Stimulated activated naive B cell treated with anti-CD40 and anti-IgM and Interleukin-4, amounts not matched to agents 10 μg/mL and 1 μg/mL and 100 μg/mL, for 72 hours (primary cell): ENCODE results near the gene TSPAN15.

Source experiments
- ATAC-seq, 2 donors: fragments of 150-1000 bp; cut with Tn5 transposase; replicated peaks; 2 replicates each; pipeline ENCODE4 v1.10.0; 2021; ENCODE audit warnings: moderate library complexity in 1 of 2
- DNase-seq: peaks from one replicate; pipeline ENCODE4 v3.0.0; 2021
- H3K27ac Mint-ChIP-seq: one replicate; pipeline ENCODE4 v1.8.0; 2022; ENCODE audit warnings: mild to moderate bottlenecking, mixed read lengths
- H3K27me3 Mint-ChIP-seq, 2 donors: one replicate each; pipeline ENCODE4 v1.8.0; 2022; ENCODE audit warnings: mixed read lengths in 2 of 2
- H3K36me3 Mint-ChIP-seq, 2 donors: one replicate each; pipeline ENCODE4 v1.8.0; 2022; ENCODE audit warnings: mixed read lengths in 2 of 2, mild to moderate bottlenecking in 1 of 2
- H3K4me1 Mint-ChIP-seq, 2 donors: one replicate each; pipeline ENCODE4 v1.8.0; 2022; ENCODE audit warnings: mixed read lengths in 2 of 2, mild to moderate bottlenecking in 1 of 2
- H3K4me3 Mint-ChIP-seq, 2 donors: one replicate each; pipeline ENCODE4 v1.8.0; 2022; ENCODE audit warnings: mild to moderate bottlenecking in 2 of 2, mixed read lengths in 2 of 2, moderate library complexity in 1 of 2
- H3K9me3 Mint-ChIP-seq, 2 donors: one replicate each; pipeline ENCODE4 v1.8.0; 2022; ENCODE audit warnings: mixed read lengths in 2 of 2, mild to moderate bottlenecking in 1 of 2

The TSPAN15 gene

DNA sequence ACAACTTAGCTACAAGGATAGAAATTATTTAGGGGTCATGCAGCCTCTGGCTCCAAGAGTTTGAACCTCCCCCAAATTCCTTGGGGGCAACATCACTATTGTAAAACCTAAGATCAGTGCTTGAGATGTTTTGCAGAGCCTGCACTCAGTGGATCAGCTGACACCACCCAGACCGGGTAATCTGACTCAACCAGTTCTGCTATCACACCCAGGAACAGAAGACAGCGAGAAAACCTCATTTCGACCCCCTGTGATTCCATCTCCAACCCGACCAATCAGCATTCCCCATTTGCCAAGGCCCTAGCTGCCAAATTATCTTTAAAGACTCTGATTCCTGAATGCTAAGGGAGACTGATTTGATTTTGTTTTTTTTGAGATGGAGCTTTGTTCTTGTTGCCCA, 39.8 kb upstream of the TSPAN15 start:
- H3K4me3 Mint-ChIP-seq, result no peak overlapping the region
- H3K9me3 Mint-ChIP-seq, result no peaks in the 10 kb centered on the region
- ATAC-seq (no peak), DNase-seq (no peak)
- no peak overlapping the region for H3K27ac Mint-ChIP-seq
- peaks cover 19 to 44% of the 10 kb centered on the region in 2 donors for H3K4me1 Mint-ChIP-seq
- no peaks in the 10 kb centered on the region for H3K36me3 Mint-ChIP-seq
- H3K27me3 Mint-ChIP-seq, result peaks cover 9 to 18% of the 10 kb centered on the region in 2 donors

DNA sequence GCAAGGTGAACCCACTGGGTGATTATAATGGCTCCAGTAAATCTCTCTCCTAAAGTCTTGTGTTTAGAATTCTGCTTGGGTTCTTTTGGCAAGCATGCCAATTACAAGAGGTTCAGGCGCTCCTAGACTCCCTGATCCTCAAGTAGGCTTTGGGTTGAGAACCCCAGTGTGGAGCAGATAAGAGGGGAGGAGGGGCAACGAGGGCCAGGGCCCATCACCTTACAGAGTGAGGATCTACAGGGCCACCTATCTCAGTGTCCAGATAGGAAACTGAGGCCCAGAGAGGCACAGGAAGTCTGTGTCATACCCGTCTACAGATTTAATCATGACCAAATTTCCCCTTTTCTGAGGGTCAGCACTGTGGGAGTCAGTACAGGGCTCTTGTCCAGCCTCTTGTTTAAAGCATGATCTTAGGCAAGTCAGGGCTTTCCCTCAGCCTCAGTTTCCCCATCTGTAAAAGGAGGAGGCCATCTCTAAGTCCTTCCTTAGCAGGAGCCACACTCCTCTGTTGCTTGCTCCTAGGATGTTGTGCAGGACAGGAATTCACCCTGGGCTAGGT, 39.0 kb upstream of the TSPAN15 start:
- no peak for ATAC-seq
- no peak for DNase-seq
- no peaks in the 10 kb centered on the region for H3K36me3 Mint-ChIP-seq
- H3K9me3 Mint-ChIP-seq, result no peaks in the 10 kb centered on the region
- H3K27me3 Mint-ChIP-seq, result peaks cover 11 to 18% of the 10 kb centered on the region in 2 donors
- no peak overlapping the region for H3K4me3 Mint-ChIP-seq
- no peak overlapping the region for H3K27ac Mint-ChIP-seq
- peaks cover 19 to 42% of the 10 kb centered on the region in 2 donors for H3K4me1 Mint-ChIP-seq

DNA sequence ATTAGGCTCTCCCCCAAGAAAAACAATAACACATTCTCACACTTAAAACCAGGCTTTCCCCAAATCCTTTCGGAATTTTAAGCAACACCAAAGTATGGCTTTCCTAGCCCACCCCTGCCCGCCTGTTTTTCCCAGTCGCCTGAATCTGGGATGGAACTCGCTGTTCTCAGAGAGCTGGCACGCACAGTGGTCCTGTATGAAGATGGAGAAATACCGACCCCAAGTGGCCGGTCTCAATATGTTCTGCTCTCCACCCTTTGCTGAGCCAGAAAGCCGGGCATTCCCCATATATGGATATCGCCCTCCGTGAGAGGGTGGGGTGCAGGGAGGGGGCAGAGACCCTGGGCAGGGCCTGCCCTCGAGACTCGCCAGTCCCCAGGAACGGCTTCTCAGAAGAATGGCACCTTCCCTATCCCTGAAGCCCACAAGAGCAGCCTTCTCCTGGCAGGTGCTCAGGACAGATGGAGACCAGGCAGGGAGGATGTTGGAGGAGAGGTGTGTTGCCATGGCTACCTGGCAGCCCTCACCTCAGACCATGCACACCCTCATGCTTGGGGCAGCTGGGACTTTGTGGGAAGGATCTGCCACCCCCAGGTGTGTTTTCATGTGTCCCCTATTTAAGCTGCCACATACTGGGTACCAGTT, 37.9 kb upstream of the TSPAN15 start:
- DNase-seq, result peak; percentile 20
- Mint-ChIP-seq H3K4me1 (peaks cover 14 to 33% of the 10 kb centered on the region in 2 donors), H3K4me3 (no peak overlapping the region), H3K27ac (peak overlapping the region; percentile 51), H3K36me3 (no peaks in the 10 kb centered on the region), H3K9me3 (no peaks in the 10 kb centered on the region), H3K27me3 (peaks cover 11 to 18% of the 10 kb centered on the region in 2 donors)
- no peak for ATAC-seq

GRCh38 chr10:69414036-69415018, 36.9 kb upstream of the TSPAN15 start:
- ATAC-seq (no peak), DNase-seq (no peak)
- no peaks in the 10 kb centered on the region for H3K36me3 Mint-ChIP-seq
- peaks cover 10 to 24% of the 10 kb centered on the region in 2 donors for H3K4me1 Mint-ChIP-seq
- no peaks in the 10 kb centered on the region for H3K9me3 Mint-ChIP-seq
- H3K27me3 Mint-ChIP-seq, result peaks cover 11 to 18% of the 10 kb centered on the region in 2 donors
- H3K27ac Mint-ChIP-seq, result no peak overlapping the region
- no peak overlapping the region for H3K4me3 Mint-ChIP-seq

DNA sequence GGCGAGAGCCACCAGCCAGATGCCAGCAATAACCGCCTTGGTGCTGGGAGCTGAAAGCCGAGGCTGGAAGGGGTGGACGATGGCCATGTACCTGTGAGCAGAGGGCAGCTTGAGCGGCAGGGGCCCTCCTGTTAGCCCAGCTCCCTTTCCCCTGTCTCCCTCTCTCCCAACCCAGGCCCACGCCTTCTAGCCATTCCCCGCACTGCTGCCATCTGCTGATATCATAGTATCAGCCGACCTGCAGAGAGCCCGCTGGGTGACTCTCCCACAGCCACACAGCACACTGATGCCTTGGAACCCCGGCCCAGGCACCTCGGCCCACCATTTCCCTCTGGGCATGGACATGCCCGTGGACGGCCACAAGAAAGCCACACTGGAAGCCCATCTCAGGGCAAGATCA, 36.2 kb upstream of the TSPAN15 start:
- Mint-ChIP-seq H3K9me3 (no peaks in the 10 kb centered on the region), H3K27ac (no peak overlapping the region), H3K27me3 (peaks cover 16 to 18% of the 10 kb centered on the region in 2 donors), H3K4me3 (no peak overlapping the region), H3K4me1 (peaks cover 7 to 20% of the 10 kb centered on the region in 2 donors), H3K36me3 (no peaks in the 10 kb centered on the region)
- DNase-seq, result no peak
- ATAC-seq, result no peak

- ATAC-seq, result no peak
- Mint-ChIP-seq H3K4me1 (peaks cover 3 to 11% of the 10 kb centered on the region in 2 donors), H3K27me3 (peaks cover 16 to 18% of the 10 kb centered on the region in 2 donors), H3K27ac (no peak overlapping the region), H3K36me3 (no peaks in the 10 kb centered on the region), H3K4me3 (no peak overlapping the region), H3K9me3 (no peaks in the 10 kb centered on the region)
- no peak for DNase-seq
Measured at GRCh38 chr10:69415951-69416350, 35.3 kb upstream of the TSPAN15 start.

- ATAC-seq (no peak), DNase-seq (no peak)
- H3K4me1 Mint-ChIP-seq, result peaks cover 2 to 6% of the 10 kb centered on the region in 2 donors
- peaks cover 17 to 19% of the 10 kb centered on the region in 2 donors for H3K27me3 Mint-ChIP-seq
- H3K9me3 Mint-ChIP-seq, result no peaks in the 10 kb centered on the region
- no peak within 1 kb of the TSS for H3K4me3 Mint-ChIP-seq
- no peak within 1 kb of the TSS for H3K27ac Mint-ChIP-seq
- H3K36me3 Mint-ChIP-seq, result no peaks in the 10 kb centered on the region
Measured at GRCh38 chr10:69416695-69417094, 34.6 kb upstream of the TSPAN15 start, which contains the start of gene TACR2. Gene TACR2 (minus strand): TSS chr10:69416918. CDS start chr10:69416323, 595 bp downstream.

DNA sequence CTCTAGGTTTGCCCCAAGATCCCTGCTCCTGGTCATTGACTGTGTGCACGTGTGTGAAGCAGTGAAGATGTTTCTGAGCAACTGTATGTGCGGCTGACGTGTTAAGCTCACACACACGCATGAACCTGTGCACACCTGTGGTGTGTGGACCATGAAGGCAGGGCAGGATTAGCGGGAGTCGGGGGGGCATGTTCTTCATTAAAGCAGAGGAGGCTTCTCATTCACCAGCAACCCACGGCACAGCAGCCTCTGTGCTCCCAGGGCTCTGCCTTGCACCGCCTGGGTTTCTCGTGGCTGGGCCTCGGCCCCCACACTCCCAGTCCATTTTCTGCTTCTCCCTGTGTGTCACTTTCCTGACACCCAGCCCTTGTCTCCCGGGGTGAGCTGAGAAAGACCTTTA, 33.7 kb upstream of the TSPAN15 start:
- Mint-ChIP-seq H3K4me1 (peaks cover 2 to 6% of the 10 kb centered on the region in 2 donors), H3K36me3 (no peaks in the 10 kb centered on the region), H3K27ac (no peak overlapping the region), H3K9me3 (no peaks in the 10 kb centered on the region), H3K27me3 (peaks cover 24 to 27% of the 10 kb centered on the region in 2 donors), H3K4me3 (no peak overlapping the region)
- DNase-seq (no peak), ATAC-seq (no peak)

DNA sequence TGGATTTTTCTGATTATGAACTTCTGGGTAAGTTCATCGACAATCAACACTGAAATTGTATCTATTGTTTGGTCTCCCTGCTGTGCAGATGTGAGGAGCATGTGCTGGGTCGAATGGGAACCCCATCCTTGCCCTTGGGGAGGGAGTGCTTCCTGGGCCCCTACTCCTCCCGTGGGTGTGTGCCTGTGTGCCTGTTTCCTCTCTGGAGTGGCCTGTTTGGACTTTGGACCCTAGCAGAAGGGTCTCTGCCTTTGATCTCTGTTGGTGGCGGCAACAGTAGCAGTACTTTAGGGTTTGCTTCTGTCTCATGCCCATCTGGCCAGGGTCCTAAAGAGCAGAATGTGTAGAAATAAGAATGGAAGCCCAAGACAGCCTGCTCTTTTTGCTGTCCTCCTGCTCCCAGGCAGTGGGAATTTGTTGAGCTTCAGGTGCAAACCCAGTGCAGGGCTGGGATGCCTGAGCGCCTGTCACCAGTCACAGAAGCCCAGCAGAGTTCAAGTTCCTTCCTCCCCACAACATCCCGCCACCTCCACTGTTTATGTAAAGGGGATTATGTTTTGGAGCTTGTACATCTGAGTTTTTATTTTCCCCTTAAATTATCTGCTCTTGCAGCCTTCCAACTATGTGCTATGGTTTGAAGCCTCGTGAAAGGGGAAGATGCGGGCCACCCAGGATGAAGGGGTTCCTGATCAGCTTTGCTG, 33.1 kb upstream of the TSPAN15 start:
- DNase-seq (no peak), ATAC-seq (no peak)
- H3K4me3 Mint-ChIP-seq, result no peak overlapping the region
- no peaks in the 10 kb centered on the region for H3K9me3 Mint-ChIP-seq
- no peaks in the 10 kb centered on the region for H3K36me3 Mint-ChIP-seq
- peaks cover under 1 to 2% of the 10 kb centered on the region in 2 donors for H3K4me1 Mint-ChIP-seq
- peaks cover 24% of the 10 kb centered on the region in 2 donors for H3K27me3 Mint-ChIP-seq
- H3K27ac Mint-ChIP-seq, result no peak overlapping the region

- Mint-ChIP-seq H3K4me3 (no peak overlapping the region), H3K4me1 (peaks cover 4 to 6% of the 10 kb centered on the region in 2 donors), H3K36me3 (no peaks in the 10 kb centered on the region), H3K9me3 (no peaks in the 10 kb centered on the region), H3K27me3 (peaks cover 22 to 24% of the 10 kb centered on the region in 2 donors), H3K27ac (peak overlapping the region; percentile 48)
- no peak for DNase-seq
- no peak for ATAC-seq
Measured at GRCh38 chr10:69419096-69419743, 32.0 kb upstream of the TSPAN15 start.

DNA sequence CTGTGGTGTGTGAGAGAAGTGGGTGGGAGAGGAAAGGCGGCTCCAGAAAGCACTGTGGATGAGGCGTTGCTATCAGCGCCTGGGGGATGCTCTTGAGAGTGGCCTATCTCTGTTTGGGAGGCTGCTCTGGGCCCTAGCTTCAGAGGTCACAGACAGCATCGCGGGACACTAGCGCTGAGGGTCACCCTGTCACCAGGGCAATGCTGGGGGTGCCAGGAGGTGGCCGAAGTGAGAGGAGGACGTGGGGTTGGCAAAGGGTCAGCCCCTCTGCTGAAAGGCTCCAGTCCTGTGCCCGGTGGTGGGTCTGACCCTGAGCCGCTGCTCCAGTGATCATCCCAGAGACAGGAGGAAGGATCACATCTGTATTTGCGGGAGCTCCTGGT, 31.5 kb upstream of the TSPAN15 start:
- DNase-seq, result no peak
- Mint-ChIP-seq H3K4me3 (no peak overlapping the region), H3K27me3 (peaks cover 22 to 24% of the 10 kb centered on the region in 2 donors), H3K9me3 (no peaks in the 10 kb centered on the region), H3K36me3 (no peaks in the 10 kb centered on the region), H3K4me1 (peaks cover 4 to 6% of the 10 kb centered on the region in 2 donors), H3K27ac (no peak overlapping the region)
- no peak for ATAC-seq

DNA sequence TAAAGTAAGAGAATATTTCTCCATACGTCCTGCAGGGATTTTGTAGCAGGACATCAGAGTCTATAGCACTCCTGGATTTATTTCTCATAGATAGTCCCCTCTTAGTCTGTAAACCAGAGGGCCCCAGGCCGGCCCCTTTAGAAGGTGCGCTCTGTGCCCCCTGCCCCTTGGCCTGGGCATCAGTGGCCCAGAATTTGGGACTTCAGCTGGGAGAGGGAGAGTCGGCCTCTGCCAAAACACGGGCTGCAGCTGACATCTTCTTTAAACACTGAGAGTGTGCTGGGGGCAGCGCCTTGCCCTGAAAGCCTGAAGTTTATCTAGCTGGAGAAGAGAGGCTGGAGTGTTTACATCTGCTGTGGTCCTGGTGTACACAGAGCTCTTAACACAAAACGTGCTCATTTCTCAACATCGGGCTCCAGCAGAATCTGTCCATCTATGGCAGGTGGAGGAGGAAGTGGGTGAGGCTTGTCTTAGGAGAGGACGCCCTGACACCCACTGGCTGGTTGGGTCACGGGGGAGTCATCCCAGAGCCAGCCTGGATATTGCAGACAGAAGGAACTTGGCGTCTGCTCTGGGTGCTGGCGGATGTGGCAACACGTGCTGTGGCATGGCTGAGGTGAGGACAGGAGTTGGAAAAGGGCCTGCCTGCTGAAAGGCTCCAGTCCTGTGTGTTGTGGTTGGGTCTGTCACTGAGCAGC, 29.5 kb upstream of the TSPAN15 start:
- no peaks in the 10 kb centered on the region for H3K36me3 Mint-ChIP-seq
- H3K4me1 Mint-ChIP-seq, result peaks cover 6 to 8% of the 10 kb centered on the region in 2 donors
- peaks cover 9 to 13% of the 10 kb centered on the region in 2 donors for H3K27me3 Mint-ChIP-seq
- no peak overlapping the region for H3K4me3 Mint-ChIP-seq
- H3K9me3 Mint-ChIP-seq, result no peaks in the 10 kb centered on the region
- DNase-seq (no peak), ATAC-seq (no peak)
- peak overlapping the region; percentile 3 for H3K27ac Mint-ChIP-seq

GRCh38 chr10:69422676-69423075, 28.6 kb upstream of the TSPAN15 start:
- ATAC-seq, result no peak
- Mint-ChIP-seq H3K36me3 (no peaks in the 10 kb centered on the region), H3K4me3 (no peak overlapping the region), H3K27ac (no peak overlapping the region), H3K4me1 (peaks cover 6 to 8% of the 10 kb centered on the region in 2 donors), H3K27me3 (peaks cover 9 to 13% of the 10 kb centered on the region in 2 donors), H3K9me3 (no peaks in the 10 kb centered on the region)
- no peak for DNase-seq
